Astrocyte (in vitro differentiated cells and primary cell): ENCODE results near the gene ORAI2. TPM values are rescaled to one million over a fixed set of nuclear protein-coding genes. Genes with fewer than 3 reads are reported as not detected.

ENCODE experiments used
- DNase-seq: peaks from one replicate; pipeline ENCODE4 v3.0.0-alpha.2; 2010; ENCODE audit warnings: low read depth
- FAIRE-seq: peaks from 2 replicates; lab custom pipeline; 2011; peaks lifted over from hg19 to GRCh38; lab: Jason Lieb, UNC
- H2AFZ ChIP-seq: 2 replicates; pipeline ENCODE4 v1.6.0; 2012; ENCODE audit warnings: low read depth, low read length, inconsistent platforms
- H3K27ac ChIP-seq: 2 replicates; pipeline ENCODE4 v1.5.1; 2011; ENCODE audit warnings: low read depth, low read length, inconsistent platforms
- H3K27me3 ChIP-seq: 2 replicates; pipeline ENCODE4 v1.6.0; 2011; ENCODE audit warnings: low read length, inconsistent platforms; ENCODE audit not compliant: insufficient read depth
- H3K36me3 ChIP-seq: 2 replicates; pipeline ENCODE4 v1.5.1; 2011; ENCODE audit warnings: low read length, inconsistent platforms; ENCODE audit not compliant: insufficient read depth
- H3K4me1 ChIP-seq: 2 replicates; pipeline ENCODE4 v1.5.1; 2011; ENCODE audit warnings: low read length, inconsistent platforms; ENCODE audit not compliant: insufficient read depth
- H3K4me2 ChIP-seq: 2 replicates; pipeline ENCODE4 v1.6.0; 2012; ENCODE audit warnings: low read length, inconsistent platforms
- H3K4me3 ChIP-seq: 2 replicates; pipeline ENCODE4 v1.5.1; 2011; ENCODE audit warnings: low read depth, mild to moderate bottlenecking, low read length, inconsistent platforms; ENCODE audit not compliant: insufficient read depth
- H3K79me2 ChIP-seq: 2 replicates; pipeline ENCODE4 v1.6.0; 2012; ENCODE audit warnings: mild to moderate bottlenecking, low read length, inconsistent platforms; ENCODE audit not compliant: insufficient read depth
- H3K9ac ChIP-seq: 2 replicates; pipeline ENCODE4 v1.6.0; 2012; ENCODE audit warnings: mild to moderate bottlenecking, low read length, inconsistent platforms
- H3K9me3 ChIP-seq: 2 replicates; pipeline ENCODE4 v1.5.1; 2012; ENCODE audit warnings: low read depth, mild to moderate bottlenecking, low read length, inconsistent platforms; ENCODE audit not compliant: insufficient read depth
- H4K20me1 ChIP-seq: 2 replicates; pipeline ENCODE4 v1.6.0; 2012; ENCODE audit warnings: low read length, inconsistent platforms; ENCODE audit not compliant: insufficient read depth
- H3K27ac Mint-ChIP-seq: one replicate; pipeline ENCODE4 v1.8.0; 2021; ENCODE audit warnings: mild to moderate bottlenecking, mixed read lengths; ENCODE audit not compliant: unreplicated experiment
- H3K27me3 Mint-ChIP-seq: one replicate; pipeline ENCODE4 v1.8.0; 2021; ENCODE audit warnings: low read depth, mixed read lengths; ENCODE audit not compliant: unreplicated experiment
- H3K36me3 Mint-ChIP-seq: one replicate; pipeline ENCODE4 v1.8.0; 2021; ENCODE audit warnings: low read depth, mixed read lengths; ENCODE audit not compliant: unreplicated experiment
- H3K4me1 Mint-ChIP-seq: one replicate; pipeline ENCODE4 v1.8.0; 2021; ENCODE audit warnings: low read depth, mixed read lengths; ENCODE audit not compliant: unreplicated experiment
- H3K4me3 Mint-ChIP-seq: one replicate; pipeline ENCODE4 v1.8.0; 2021; ENCODE audit warnings: mild to moderate bottlenecking, moderate library complexity, mixed read lengths; ENCODE audit not compliant: unreplicated experiment
- H3K9me3 Mint-ChIP-seq: one replicate; pipeline ENCODE4 v1.8.0; 2021; ENCODE audit warnings: mild to moderate bottlenecking, mixed read lengths; ENCODE audit not compliant: unreplicated experiment
- CTCF ChIP-seq: IDR thresholded peaks from 2 replicates; pipeline ENCODE4 v1.5.1; 2011; ENCODE audit warnings: low read depth, mild to moderate bottlenecking, inconsistent platforms, low read length, moderate library complexity; ENCODE audit not compliant: insufficient read depth
- EZH2 ChIP-seq: IDR thresholded peaks from 2 replicates; pipeline ENCODE4 v1.6.1; 2012; ENCODE audit warnings: mild to moderate bottlenecking, low read length, inconsistent platforms; ENCODE audit not compliant: insufficient read depth
- total RNA-seq: library from RNA; stranded (reverse); gene quantifications from 2 replicates; pipeline ENCODE4 v1.2.1, GENCODE V29; 2021

Gene ORAI2
- total RNA-seq, 1 donor from 2014 or later = 64.4 TPM

GRCh38 chr7:102445674-102446071 is 12.3 kb downstream of the ORAI2 start:
- H3K27me3 ChIP-seq = no peaks in the 10 kb centered on the region
- H3K4me3 ChIP-seq = no peak overlapping the region
- H3K9me3 ChIP-seq = no peaks in the 10 kb centered on the region
- Mint-ChIP-seq H3K27me3 (no peaks in the 10 kb centered on the region), H3K36me3 (peaks cover 11% of the 10 kb centered on the region), H3K27ac (no peak overlapping the region), H3K4me3 (no peak overlapping the region), H3K9me3 (no peaks in the 10 kb centered on the region), H3K4me1 (no peaks in the 10 kb centered on the region)
- peaks cover 14% of the 10 kb centered on the region for H3K4me1 ChIP-seq
- no peak overlapping the region for H3K9ac ChIP-seq
- H3K79me2 ChIP-seq = no peaks in the 10 kb centered on the region
- no peak overlapping the region for H2AFZ ChIP-seq
- peaks cover 5% of the 10 kb centered on the region for H4K20me1 ChIP-seq
- FAIRE-seq (no peak), DNase-seq (no peak)
- TF ChIP-seq EZH2 (no peak), CTCF (no peak)
- H3K27ac ChIP-seq = no peak overlapping the region
- no peak overlapping the region for H3K4me2 ChIP-seq
- H3K36me3 ChIP-seq = no peaks in the 10 kb centered on the region

- Mint-ChIP-seq H3K27me3 (no peaks in the 10 kb centered on the region), H3K9me3 (no peaks in the 10 kb centered on the region), H3K4me1 (no peaks in the 10 kb centered on the region), H3K4me3 (no peak overlapping the region), H3K27ac (no peak overlapping the region), H3K36me3 (peaks cover 11% of the 10 kb centered on the region)
- DNase-seq (no peak), FAIRE-seq (no peak)
- no peaks in the 10 kb centered on the region for H3K79me2 ChIP-seq
- no peak overlapping the region for H3K27ac ChIP-seq
- H4K20me1 ChIP-seq = peaks cover 5% of the 10 kb centered on the region
- H3K9me3 ChIP-seq = no peaks in the 10 kb centered on the region
- H3K4me2 ChIP-seq = no peak overlapping the region
- H3K4me1 ChIP-seq = peaks cover 16% of the 10 kb centered on the region
- no peak overlapping the region for H3K9ac ChIP-seq
- no peaks in the 10 kb centered on the region for H3K36me3 ChIP-seq
- no peak overlapping the region for H3K4me3 ChIP-seq
- TF ChIP-seq CTCF (no peak), EZH2 (no peak)
- no peaks in the 10 kb centered on the region for H3K27me3 ChIP-seq
- no peak overlapping the region for H2AFZ ChIP-seq
These were observed 13.2 kb downstream of the ORAI2 start for GRCh38 chr7:102446387-102447156.

GRCh38 chr7:102447311-102447710 is 13.9 kb downstream of the ORAI2 start:
- Mint-ChIP-seq H3K27me3 (no peaks in the 10 kb centered on the region), H3K4me3 (no peak overlapping the region), H3K36me3 (peaks cover 11% of the 10 kb centered on the region), H3K9me3 (no peaks in the 10 kb centered on the region), H3K27ac (no peak overlapping the region), H3K4me1 (no peaks in the 10 kb centered on the region)
- H3K9ac ChIP-seq = no peak overlapping the region
- H3K9me3 ChIP-seq = no peaks in the 10 kb centered on the region
- H3K4me1 ChIP-seq = peaks cover 19% of the 10 kb centered on the region
- peak overlapping the region; percentile 48 for H3K4me2 ChIP-seq
- no peaks in the 10 kb centered on the region for H3K27me3 ChIP-seq
- H3K4me3 ChIP-seq = no peak overlapping the region
- H3K27ac ChIP-seq = no peak overlapping the region
- FAIRE-seq = no peak
- DNase-seq = no peak
- no peak for TF ChIP-seq CTCF
- TF ChIP-seq EZH2 = no peak
- H4K20me1 ChIP-seq = peaks cover 5% of the 10 kb centered on the region
- H3K36me3 ChIP-seq = no peaks in the 10 kb centered on the region
- no peaks in the 10 kb centered on the region for H3K79me2 ChIP-seq
- H2AFZ ChIP-seq = no peak overlapping the region
